Subcutaneous adipose tissue (tissue), 4 donors: ENCODE results near the gene CALHM1. TPM values are rescaled to one million over a fixed set of nuclear protein-coding genes. Genes with fewer than 3 reads are reported as not detected.

Experiments
- total RNA-seq, 4 donors: library from RNA; depleted of rRNA; stranded (reverse); fragments of >200 nt; gene quantifications; one replicate each; pipeline ENCODE4 v1.1.0, GENCODE V29; 2016
- TF ChIP-seq, protein P1 (sequence below): fragments of 450-650 bp; IDR thresholded peaks from one replicate; pipeline ENCODE4 v1.5.1; 2016; ENCODE audit warnings: low read depth, mild to moderate bottlenecking, control low read depth, antibody characterized with exemption, moderate library complexity

Gene CALHM1
- total RNA-seq, 4 donors from 2014 or later = not detected

DNA sequence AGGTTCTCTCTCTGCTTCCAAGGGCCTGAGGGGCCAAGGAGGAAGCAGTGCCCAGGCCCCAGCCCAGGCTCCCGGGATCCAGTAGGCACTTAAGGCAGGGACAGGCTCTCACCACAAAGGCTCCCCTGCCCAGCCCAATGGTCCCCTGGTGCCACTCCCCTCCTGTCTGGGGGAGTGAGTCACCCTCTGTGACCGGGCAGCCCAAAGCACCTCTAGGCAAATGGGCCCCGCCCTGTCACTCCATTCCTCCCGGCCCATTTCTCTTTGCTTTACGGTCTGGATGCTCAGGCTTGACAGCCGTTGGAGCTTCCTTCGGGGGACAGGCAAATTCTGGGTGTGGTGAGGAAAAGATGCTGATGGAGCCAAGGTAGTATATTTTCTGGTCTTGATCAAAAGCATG lies 20.4 kb upstream of the CALHM1 start, which contains the start of gene CALHM3:
TSS of gene CALHM3 (minus strand) at position 106 of the 400 bp plus-strand sequence. CDS start 208 bp downstream, outside the sequence.
- TF ChIP-seq, protein P1, sequence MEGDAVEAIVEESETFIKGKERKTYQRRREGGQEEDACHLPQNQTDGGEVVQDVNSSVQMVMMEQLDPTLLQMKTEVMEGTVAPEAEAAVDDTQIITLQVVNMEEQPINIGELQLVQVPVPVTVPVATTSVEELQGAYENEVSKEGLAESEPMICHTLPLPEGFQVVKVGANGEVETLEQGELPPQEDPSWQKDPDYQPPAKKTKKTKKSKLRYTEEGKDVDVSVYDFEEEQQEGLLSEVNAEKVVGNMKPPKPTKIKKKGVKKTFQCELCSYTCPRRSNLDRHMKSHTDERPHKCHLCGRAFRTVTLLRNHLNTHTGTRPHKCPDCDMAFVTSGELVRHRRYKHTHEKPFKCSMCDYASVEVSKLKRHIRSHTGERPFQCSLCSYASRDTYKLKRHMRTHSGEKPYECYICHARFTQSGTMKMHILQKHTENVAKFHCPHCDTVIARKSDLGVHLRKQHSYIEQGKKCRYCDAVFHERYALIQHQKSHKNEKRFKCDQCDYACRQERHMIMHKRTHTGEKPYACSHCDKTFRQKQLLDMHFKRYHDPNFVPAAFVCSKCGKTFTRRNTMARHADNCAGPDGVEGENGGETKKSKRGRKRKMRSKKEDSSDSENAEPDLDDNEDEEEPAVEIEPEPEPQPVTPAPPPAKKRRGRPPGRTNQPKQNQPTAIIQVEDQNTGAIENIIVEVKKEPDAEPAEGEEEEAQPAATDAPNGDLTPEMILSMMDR = no peak

DNA sequence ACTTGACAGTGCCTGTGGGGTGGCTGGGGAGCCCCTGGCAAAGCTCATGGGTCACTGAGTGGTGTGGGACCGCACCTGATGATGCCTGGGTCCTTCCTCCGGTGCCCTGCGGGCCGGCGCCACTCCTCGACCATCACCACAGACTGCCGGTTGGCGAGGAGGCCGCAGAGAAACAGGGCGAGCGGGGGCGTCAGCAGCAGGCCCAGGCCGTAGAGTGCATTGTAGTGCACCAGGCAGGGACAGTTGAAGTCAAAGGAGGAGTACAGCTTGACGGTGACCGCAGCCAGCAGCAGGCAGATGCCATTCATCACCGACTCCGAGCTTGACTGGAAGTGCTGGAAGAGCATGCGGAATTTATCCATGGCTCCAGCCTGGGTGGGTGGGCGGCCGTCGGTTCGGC lies 20.0 kb upstream of the CALHM1 start:
- TF ChIP-seq, protein P1 = no peak

DNA sequence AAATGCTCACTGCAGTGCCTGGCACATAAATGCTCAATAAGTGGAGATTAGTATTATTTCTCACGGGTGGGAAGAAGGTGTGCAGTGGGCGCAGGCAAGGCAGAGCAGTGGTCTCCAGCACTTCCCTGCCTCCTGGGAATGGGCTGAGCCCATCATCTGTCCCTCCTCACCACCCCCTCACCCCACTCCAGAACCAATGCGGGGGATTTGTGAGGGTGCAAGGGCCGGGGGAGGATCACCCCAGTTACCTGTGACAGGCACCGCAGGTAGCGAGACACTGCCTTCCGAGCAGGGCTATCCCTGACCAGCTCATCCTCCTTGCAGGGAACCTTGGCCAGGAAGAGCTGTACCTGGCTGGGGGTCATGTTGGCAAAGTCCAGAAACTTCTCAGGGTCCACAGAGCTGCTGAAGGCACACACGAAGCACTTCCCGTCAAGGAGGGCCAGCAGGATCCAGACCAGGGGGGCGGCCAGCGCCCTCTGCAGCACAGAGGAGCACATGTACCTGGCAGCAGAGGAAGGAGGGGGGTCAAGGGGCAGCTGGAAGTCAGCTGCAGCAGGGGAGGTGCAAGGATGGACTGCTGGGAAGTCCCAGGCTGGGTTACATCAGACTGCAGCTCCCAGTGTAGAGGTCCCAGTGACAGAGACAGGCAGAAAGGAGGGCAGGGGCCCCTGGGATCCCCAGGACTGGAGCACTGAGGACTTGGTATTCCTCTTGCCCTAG lies 17.5 kb upstream of the CALHM1 start:
- TF ChIP-seq, protein P1 = no peak

DNA sequence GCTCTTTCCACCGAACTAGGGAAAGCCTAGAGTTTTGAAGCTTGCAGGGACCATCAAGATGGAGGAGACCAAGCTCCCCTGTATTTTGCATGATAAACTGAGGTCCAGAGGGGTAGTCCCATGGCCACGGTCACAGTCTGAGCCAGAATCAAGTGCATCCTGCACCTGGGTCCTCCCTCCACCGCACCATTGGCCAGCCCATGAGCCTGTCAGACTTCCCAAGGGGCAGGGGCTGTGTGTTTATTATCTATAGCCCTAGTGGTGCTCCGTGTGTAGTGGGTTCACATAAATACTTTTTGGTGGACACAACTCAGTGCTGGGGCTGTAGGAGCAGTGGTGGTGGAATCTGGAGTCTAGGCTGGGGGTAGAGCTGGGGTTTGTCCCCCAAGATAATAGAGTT lies 16.7 kb upstream of the CALHM1 start:
- TF ChIP-seq, protein P1 = no peak

DNA sequence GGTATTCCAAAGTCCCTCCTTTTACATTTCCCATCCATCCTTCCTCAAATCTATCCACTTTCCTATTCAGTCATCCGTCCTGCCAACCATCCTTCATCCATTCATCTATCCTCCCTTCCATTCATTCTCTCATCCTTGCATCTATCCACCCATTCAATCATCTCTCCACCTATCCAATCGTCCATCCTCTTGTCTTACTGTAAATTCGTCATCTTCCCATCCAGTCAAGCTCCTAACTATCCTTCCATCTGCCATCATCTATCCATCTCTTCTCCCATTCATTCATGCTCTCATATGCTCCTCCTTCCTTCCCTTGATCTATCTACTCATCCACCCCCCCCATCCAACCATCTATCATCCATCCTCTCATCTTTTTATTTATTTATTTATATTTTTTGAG lies 15.4 kb upstream of the CALHM1 start:
- TF ChIP-seq, protein P1 = no peak

DNA sequence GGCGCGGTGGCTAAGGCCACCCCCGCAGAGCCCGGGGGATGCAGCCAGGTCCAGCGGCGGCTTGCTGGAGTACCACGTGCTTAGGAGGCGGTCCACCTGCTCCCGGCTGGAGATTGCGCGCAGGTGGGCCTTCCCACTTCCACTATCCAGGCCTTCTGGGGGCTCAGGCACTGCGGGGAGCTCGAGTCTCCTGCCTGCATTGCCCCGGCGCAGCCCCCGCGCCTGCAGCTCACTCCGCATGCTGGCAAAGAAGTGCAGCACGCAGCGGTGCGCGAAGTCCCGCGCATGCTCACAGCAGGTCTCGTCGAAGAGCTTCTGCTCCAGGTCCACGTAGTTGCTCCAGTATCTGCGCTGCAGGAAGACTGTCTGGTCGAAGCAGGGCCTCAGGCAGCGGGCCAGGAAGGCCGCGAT lies 14.6 kb upstream of the CALHM1 start:
- TF ChIP-seq, protein P1 = no peak

DNA sequence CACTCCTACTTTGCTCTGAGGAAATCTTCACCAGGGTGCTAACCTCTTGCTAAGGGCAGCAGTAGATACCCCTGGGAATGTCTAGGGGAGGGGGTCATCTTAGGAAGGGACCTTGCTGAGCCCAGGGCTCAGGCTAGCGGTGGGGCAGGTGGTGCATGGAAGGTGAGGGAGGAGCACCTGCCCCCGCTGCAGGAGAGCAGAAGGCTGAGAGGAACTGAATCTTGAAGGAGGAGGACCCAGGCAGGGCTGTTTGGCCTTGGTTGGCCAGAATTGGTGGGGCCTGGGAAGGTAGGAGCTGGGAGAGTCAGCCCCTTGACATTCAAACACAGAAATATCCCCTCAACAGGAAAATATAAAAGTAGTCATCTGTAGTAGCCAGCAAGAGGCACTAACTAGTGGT lies 13.3 kb upstream of the CALHM1 start:
- TF ChIP-seq, protein P1 = no peak
